AG09319 (cell line): ENCODE data around the gene PNPLA6.

ENCODE experiments used
- DNase-seq: peaks from one replicate; pipeline ENCODE4 v3.0.0-alpha.2; 2010; ENCODE audit warnings: low read depth; ENCODE audit errors: extremely low read depth
- CTCF ChIP-seq: IDR thresholded peaks from 2 replicates; pipeline ENCODE4 v1.5.1; 2011; ENCODE audit warnings: low read depth, mild to moderate bottlenecking, inconsistent platforms, low read length, moderate library complexity

Gene PNPLA6

GRCh38 chr19:7550987-7551761 is 15.7 kb downstream of the PNPLA6 start:
- no peak for TF ChIP-seq CTCF
- DNase-seq: no peak

GRCh38 chr19:7552781-7553180 is 17.3 kb downstream of the PNPLA6 start:
- DNase-seq: no peak
- no peak for TF ChIP-seq CTCF

GRCh38 chr19:7554565-7554964 is 19.0 kb downstream of the PNPLA6 start:
- no peak for TF ChIP-seq CTCF
- no peak for DNase-seq

GRCh38 chr19:7554990-7555864 is 19.7 kb downstream of the PNPLA6 start:
- no peak for DNase-seq
- TF ChIP-seq CTCF: no peak

GRCh38 chr19:7556696-7557315 is 21.3 kb downstream of the PNPLA6 start:
- no peak for DNase-seq
- no peak for TF ChIP-seq CTCF

- DNase-seq: no peak
- TF ChIP-seq CTCF: no peak
Observed at GRCh38 chr19:7558667-7559066, 23.1 kb downstream of the PNPLA6 start.

GRCh38 chr19:7559102-7559501 is 23.6 kb downstream of the PNPLA6 start:
- no peak for DNase-seq
- TF ChIP-seq CTCF: no peak
